Fibroblast of peridontal ligament (primary cell): ENCODE measurements around the gene MBD5.

Source experiments
- DNase-seq: peaks from one replicate; pipeline ENCODE4 v3.0.0-alpha.2; 2010; ENCODE audit errors: extremely low read depth

Gene MBD5

DNA sequence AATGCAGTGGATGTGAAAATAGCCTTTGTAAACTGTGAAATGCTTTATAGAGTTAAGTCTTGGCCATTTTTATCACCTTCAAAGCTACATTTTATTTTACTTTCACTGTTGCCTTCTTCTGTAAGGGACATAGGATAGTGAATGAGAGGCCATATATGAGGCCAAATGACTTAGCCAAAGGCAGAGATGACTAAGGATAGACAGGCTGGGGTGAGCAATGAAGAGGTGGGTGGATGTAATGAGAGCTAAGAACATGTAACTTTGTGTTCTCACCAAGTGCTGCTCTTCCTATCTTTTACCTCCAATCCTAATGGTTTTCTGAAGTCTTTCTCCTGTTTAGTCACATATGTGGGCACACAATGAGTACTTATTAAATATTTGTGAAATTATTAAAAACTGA is 101.9 kb downstream of the MBD5 start:
- DNase-seq: peak; percentile 34

DNA sequence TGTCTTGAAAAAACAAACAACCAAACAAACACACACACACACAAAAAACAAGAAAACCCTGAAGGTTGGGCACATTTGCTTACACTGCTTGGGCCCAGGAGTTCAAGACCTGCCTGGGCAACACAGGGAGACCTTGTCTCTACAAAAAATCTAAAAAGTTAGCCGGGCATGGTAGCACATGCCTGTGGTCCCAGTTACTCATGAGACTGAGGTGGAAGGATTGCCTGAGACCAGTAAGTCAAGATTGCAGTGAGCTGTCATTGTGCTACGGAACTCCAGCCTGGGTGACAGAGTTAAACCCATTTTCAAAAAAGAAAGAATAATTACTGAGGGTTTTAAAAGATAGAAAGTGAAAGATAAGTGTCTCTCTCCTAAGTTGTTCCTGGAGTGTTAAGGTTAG is 103.4 kb downstream of the MBD5 start:
- no peak for DNase-seq

DNA sequence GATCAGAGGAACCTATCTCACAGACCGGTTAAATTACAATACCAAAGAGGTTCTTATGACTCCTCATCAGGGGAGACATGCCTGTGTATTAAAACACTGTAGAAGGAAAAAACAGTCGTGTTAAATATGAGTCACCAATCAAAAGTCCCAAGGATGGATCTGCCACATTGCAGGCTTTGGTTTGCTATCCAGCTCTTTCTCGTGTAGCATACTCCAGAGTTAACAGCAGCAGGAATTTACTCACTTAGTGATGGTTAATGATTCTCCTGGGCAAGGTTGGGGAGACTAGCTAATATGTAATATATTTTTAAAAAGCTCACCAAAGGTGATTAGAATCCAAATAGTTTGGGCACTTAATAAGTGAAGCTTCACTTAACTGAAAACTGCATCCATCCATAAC is 109.7 kb downstream of the MBD5 start:
- peak; percentile 55 for DNase-seq

DNA sequence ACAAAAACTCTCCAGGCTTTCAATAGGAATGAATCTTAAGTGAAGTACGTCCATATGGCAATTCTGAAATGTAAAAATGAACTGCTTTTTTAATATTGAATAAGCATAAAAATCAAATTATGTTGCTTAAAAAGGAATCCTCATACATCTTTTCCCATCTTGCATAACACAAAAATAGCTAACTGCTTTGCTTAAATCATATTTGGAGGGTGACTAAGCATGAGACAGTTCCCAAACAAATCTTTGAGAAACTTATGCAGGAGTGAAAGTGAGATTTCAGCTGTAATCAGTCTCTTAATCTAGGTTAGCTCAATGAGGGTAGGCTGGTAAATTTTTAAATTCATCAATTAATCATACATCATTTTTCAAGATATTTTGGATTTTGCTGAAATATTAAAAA is 111.5 kb downstream of the MBD5 start:
- peak; percentile 84 for DNase-seq

DNA sequence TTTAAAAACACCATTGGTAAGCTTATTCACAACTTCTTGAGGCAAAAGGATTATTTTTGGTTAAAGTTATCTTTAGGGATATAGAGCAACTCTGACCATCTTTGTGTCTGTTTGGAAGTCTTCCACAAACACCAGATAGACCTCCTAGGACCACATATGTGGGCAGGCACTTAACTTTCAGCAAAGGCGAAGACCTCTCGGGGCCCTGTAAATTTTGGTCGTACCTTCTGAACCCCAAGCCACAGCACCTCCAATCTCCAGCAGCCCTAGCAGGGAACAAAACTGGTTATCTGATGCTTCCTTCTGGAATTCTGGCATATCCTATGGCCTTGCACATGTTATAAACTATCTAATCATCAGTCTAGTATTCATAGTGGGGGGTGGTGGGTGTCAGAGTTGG is 114.8 kb downstream of the MBD5 start:
- no peak for DNase-seq

DNA sequence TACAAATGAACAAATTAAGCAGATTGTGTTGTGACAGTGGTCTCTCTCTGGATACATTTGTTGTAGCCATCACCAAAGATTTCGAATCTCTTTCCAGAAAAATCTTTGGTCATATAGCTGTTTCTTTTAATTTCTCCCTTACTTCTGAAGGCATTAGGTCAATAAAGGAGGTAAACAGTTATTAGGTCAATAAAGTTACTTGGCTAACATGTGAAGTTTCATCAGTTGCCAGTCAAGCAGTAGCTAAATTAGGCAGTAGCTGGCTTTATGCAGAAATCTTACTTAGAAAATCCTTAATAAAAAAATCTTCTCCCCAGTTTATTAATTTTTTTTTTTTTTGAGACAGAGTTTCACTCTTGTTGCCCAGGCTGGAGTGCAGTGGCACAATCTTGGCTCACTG is 115.5 kb downstream of the MBD5 start:
- no peak for DNase-seq

DNA sequence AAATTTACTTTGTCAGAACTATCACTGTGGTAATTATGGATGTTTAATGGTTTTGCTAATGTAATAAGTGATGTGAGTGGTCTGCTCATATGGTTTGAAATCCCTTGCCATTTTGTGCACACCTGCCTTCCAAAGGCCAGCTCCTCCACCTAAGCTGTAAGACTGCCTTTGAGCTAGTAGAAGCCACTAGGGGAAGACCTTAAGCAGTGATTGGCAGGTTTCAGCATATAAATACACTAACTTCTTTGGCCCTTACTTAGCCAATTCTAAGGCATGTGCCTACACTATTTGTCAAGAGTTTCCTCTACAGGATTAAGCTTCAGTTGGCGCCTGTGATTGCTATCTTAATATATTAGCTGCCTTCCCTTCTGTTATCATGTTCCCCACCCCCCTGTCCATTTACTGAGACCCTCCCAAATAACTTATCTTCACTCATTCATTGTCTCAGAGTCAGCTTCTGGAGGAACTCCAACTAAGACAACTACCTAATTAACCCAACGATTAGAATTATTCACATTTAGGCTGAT is 141.1 kb downstream of the MBD5 start:
- DNase-seq: no peak

DNA sequence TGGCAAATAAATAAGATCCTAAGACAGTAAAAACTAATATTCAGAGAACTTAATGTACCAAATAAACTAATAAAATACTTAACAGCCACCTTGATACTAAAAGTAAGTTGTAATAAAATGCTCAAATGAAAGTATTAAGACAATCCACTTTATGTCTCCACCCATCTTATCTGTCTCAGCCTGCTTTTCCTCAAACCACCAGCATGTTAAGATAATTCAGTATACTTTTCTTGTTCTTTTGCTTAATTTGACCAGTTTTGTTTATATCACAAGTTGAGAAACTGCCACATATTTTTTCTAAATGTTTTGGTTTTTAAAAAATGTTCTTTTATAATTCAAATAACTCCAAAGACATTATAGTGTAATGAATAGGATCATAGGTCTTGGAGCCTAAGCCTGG is 142.0 kb downstream of the MBD5 start:
- DNase-seq: no peak

DNA sequence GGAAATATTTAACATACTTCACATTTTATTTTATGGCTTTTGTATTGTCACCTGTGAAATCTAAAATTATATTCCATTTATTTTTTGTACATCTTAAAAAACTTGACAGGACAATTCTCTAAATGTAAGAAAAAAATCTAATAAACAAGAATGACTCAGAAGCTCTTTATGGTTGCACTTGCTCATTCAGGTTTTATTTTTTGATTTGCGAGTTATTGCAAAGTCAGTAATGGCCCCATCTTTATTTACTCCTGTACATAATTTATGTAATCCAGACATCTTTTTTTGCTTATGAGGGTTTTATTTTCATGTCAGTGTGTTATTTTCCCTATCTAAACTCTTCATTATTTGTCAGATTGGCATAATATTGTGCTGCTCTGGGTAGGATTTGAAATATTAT is 145.1 kb downstream of the MBD5 start:
- DNase-seq: no peak

DNA sequence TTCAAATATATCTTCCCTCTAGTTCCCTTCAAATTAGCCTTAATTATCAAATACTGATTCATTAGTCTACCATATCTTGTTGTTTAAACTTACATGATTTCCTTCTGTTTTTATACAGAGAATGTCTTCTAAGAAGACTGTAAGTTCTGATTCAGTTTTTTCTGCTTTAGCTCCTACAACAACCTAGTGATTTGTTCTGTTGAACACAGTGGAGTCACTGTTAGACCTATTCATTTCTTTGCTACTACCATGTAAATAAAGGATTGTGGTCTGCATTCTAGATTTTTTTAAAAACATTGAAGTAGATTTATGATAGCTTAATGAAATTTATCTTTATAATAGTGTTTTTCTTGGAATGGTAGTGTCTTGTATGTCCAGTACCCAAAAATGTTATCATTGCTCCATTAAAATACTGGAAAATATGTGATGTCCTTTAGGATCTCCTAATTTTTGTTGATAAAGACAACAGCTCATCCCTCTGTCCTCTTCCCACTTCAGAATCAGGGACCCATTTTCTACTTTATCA is 146.4 kb downstream of the MBD5 start:
- no peak for DNase-seq

DNA sequence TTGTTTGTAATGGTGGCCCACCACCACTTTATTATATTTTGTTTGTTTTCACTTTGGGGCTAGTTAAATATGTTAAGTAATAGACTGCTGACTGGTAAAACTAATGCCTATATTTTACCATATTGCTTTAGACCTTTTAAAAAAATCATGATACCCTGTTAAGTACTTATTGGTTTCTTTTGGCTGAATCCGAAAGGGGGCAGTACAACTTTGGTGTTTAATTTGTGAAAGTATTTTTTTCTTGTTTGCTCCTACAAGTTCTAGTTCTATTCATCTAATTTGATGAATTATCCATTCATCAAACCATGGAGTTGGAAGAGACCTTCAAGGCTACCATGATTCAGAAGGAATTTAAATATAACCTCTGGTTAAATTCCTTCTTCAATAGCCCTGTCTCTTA is 147.0 kb downstream of the MBD5 start:
- no peak for DNase-seq

DNA sequence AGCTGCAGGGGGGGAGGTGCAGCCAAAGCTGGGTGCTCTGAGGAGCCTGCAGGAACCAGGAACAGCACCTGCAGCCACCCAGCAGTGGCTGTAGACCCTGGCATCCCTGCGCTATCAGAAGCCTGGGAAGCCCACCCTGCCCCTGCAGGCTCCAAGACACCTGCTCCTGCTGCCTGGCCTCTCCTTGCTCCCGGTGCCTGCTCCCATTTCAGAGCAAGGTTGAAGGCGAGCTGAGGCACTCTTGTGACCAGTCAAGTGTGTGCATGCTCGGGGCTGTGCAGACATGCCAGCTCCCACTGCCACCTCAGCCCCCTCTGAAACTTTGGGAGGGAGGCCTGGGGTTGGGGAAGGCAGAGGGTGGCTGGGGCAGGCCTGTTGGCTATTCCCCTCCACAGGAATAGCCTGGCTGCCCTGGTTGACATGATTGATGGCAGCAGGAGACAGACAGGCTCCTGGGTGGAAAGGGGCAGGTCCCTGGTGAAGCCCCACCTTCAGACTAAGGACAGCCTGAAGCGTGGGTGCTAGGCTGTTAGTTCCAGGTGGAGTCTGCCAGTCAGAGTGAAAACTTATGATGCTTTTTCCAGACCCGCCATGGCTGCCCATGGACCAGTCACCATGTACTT is 151.4 kb downstream of the MBD5 start:
- DNase-seq: no peak

DNA sequence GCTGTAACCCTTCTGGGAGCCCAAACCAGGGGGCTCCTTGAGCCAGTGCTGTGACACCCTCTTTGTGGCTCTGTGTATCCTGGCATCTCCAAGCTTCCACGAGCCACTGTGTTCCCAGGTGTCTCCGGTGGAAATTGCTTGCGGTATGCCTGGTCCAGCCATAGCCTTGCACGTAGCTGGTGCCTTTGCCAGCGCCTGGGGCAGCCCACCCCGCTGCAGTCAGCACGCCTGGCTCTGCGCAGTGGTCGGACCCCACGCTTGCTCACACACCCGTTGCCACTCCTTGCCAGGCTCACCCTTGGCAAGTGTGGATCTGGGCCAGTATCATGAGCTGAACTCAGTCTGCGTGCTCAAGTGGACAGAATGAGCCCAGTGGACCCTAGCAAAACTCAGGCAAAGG is 152.3 kb downstream of the MBD5 start:
- DNase-seq: no peak

DNA sequence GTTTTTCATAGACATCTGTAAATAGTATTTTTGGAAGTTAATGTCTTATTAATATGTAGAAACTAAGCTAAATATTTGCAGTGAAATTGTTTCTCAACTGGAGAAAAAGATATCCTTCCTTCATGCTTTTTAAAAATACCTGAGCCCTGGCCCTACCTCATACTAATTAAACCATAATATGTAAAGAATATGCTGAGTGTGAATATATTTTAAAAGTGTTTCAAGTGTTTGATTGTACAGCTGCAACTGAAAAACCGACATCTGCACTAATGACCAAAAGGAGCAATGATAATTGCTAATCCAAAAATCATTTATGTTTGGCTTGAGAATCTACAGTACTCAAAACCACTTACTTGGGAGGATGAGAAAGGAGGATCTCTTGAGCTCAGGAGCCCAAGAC is 156.7 kb downstream of the MBD5 start:
- DNase-seq: no peak

DNA sequence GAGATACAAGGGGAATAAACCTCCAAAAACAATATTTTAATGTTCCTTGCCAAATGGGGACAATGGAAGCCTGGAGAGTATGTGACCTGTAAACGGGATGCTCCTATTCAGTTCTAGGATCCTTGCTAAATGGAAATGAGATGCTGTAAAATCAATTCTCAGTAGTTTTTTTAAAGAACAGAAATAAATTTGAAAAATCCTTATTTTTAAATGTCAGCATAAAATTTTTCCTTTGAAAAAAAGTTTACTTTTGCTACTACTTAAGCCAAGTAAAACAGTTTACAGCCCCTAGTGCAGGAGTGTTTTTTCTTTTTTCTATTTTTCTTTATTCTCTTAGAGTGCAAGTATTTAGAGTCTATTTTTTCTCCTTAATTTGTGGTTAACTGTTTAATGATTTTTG is 158.8 kb downstream of the MBD5 start:
- no peak for DNase-seq

DNA sequence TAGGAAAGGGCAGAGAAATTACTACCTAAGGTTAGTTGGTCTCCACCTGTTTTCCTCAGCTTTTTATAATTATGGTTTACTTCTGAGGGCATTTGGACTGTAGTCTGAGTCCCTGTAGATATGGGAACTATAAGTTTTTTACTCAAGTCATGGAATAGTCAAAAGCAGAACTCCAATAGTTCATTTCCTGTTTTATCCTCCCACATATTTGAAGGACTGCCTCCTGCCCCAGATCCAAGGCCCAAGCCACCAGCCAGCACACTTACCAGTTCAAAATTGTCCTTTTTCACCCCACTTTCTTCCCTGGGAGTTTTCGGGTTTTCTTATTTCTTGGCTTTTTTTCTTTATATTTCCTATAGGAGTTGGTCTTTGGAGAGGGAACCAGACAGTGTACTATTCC is 164.1 kb downstream of the MBD5 start:
- DNase-seq: no peak

DNA sequence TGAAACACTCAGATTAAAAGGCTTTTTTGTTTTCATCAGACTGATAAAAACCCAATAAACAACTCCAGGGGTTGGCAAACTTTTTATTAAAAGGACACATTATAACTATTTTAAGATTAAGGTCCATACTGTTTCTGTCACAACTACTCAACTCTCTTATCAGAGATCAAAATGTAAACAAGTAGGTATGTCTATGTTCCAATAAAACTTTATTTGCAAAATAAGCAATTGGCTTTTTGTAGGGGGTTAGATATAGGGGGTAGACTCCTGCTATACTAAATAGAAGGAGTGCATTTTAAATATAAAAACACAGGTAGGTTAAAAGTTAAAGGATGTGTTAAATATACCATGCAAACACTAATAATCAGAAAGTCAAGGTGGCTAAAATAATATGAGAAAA is 174.0 kb downstream of the MBD5 start:
- DNase-seq: no peak

DNA sequence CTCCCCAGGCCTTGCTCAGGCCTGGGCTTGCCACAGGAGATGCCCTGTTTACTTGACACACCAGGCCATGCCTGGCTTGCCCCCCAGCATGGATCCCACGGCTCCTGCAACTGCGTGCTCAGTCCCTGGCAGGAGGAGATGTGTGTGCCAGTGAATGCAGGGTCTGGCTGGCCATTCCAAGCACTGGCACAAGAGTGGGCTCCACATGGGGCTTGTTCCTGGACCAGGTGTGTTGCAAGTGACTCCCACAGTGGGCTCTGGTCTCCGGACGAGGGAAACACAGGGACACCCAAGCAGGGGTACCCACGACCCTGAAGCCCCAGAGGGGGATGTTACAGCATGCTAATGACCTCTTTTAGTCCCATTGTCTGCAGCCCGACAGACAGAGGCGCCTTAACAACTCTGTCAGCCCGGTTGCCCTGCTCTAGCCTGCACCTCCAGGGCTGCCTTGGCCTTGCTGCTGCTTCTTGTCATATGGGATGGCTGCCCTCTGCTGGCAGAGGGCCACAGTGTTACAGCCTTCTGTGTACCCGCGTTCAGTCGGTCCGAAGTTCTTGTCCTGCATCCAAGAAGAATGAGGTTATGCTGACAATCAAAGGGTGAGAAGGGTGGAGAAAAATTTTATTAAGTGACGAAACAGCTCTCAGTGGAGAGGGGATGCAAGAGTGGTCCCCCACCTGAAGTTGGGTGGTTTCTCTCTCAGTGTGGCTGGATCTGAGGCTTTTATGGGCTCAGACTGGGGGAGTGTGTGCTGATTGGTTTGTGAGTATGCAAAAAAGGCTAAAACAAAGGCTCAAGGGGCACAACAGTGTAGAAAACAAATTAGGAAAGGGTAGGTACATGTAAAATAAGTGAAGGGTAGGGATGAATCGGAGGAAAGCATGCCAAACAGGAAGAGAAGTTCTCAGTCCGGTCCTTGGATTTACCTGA is 180.4 kb downstream of the MBD5 start:
- peak; percentile 16 for DNase-seq

DNA sequence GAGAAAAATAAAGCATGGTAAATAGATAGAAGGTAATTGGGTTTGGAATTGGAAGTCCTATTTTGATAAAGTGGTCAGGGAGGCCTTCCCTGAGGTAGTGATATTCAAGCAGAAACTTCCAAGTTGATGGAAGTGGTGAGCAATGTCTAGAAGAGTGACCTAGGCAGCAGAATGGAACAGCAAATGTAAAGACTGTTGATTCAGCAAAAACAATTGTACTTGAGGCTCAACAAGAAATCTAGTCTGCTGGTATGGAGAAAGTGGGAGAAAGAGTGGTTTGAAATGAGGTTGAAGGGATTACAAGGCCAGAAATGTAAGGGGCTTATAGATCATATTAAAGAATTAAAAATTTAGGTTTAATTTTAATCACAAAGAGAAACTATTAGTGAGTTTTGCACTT is 181.3 kb downstream of the MBD5 start:
- DNase-seq: no peak

DNA sequence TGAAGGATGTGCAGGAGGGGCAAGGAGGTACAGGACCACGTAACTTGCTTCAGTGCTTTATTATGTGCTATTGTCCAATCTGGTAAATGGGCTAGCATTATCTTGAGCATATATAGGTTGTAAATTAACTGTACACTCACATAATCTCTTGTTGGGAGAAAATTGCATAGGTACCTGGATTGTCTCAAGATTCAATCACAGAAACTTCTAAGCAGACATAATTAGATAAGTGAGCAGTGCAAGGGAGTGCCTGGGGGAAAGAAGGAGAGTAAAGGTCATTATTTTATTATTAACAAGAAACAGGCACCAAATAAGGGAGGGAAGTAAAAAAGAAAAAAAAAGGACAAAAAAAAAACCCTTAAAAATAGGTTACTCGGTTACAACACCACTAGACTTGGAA is 186.2 kb downstream of the MBD5 start:
- DNase-seq: no peak

DNA sequence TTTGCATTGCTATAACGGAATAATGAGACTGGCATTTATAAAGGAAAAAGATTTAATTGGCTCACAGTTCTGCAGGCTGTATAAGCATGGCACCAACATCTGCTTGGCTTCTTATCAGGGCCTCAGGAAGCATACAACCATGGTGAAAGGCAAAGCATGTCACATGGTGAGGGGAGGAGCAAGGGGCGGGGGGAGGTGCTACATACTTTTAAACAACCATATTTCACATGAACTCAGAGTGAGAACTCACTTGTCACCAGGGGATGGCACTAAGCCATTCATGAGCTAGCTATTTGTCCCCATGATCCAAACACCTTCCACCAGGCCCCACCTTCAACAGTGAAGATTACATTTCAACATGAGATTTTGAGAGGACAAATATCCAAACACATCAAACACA is 188.7 kb downstream of the MBD5 start:
- DNase-seq: no peak

DNA sequence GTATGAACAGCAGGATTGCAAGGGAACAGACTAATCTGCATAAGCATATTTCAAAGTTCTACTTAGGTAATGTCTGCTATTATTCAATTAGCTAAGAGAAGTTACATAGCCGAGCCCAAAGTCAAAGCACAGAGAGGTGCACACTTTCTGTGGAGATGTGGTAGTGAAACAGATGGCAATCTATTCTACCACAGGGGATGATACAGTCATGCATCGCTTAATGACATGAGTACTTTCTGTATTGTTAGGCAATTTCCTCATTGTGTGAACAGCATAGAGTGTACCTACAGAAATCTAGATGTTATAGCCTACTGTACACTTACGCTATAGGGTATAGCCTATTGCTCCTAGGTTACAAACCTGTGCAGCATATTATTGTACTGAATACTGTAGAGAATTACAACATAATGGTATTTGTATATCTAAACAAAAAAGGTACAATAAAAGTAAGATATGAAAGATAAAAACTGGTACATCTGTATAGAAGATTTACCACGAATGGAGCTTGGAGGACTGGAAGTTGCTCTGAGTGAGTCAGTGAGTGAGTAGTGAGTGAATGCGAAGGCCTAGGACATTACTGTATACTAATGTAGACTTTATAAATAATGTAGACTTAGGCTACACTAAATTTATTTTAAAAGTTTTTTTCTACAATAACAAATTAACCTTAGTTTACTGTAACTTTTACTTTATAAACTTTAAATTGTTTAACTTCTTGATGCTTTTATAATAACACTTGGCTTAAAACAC is 197.6 kb downstream of the MBD5 start:
- peak; percentile 6 for DNase-seq
